GM19324 (cell line): Measurements from ENCODE around the gene SCYGR5.
"Not testable (repeated sequence)": the region's sequence is repeated elsewhere in the genome, so short reads cannot be mapped to it uniquely, and the experiment has no call there.

Source experiments
- ATAC-seq: cut with Tn5 transposase; IDR thresholded peaks from one replicate; pipeline ENCODE4 v1.9.1; 2021; ENCODE audit warnings: mild to moderate bottlenecking, moderate library complexity; ENCODE audit not compliant: unreplicated experiment, low FRiP score

Gene SCYGR5

GRCh38 chr2:227666631-227667170 lies at the start of gene SCYGR5:
Gene SCYGR5 (plus strand): TSS chr2:227666804. CDS start chr2:227666804, 0 bp downstream.
- ATAC-seq, result not testable (repeated sequence)

GRCh38 chr2:227617316-227618230 lies 49.0 kb upstream of the SCYGR5 start, which contains the start of gene SCYGR4:
Gene SCYGR4 (plus strand): TSS chr2:227617498. CDS start chr2:227617498, 0 bp downstream.
- no peak for ATAC-seq

GRCh38 chr2:227623226-227623625 lies 43.4 kb upstream of the SCYGR5 start:
- ATAC-seq, result no peak

- no peak for ATAC-seq
These were observed 41.2 kb upstream of the SCYGR5 start for GRCh38 chr2:227625420-227625819.

- no peak for ATAC-seq
These were observed 39.9 kb upstream of the SCYGR5 start for GRCh38 chr2:227626580-227627151.

GRCh38 chr2:227627769-227628168 lies 38.8 kb upstream of the SCYGR5 start:
- ATAC-seq, result no peak

GRCh38 chr2:227629435-227629834 lies 37.2 kb upstream of the SCYGR5 start:
- ATAC-seq, result no peak

GRCh38 chr2:227630322-227630721 lies 36.3 kb upstream of the SCYGR5 start:
- no peak for ATAC-seq

GRCh38 chr2:227632827-227633226 lies 33.8 kb upstream of the SCYGR5 start:
- no peak for ATAC-seq

- ATAC-seq, result no peak
These were observed 32.4 kb upstream of the SCYGR5 start for GRCh38 chr2:227634201-227634600.

GRCh38 chr2:227642656-227643055 lies 23.9 kb upstream of the SCYGR5 start:
- ATAC-seq, result no peak

GRCh38 chr2:227643990-227644551 lies 22.5 kb upstream of the SCYGR5 start:
- no peak for ATAC-seq

- ATAC-seq, result no peak
These were observed 13.2 kb upstream of the SCYGR5 start for GRCh38 chr2:227653419-227653818.

- ATAC-seq, result no peak
These were observed 12.2 kb upstream of the SCYGR5 start for GRCh38 chr2:227654426-227654825.

GRCh38 chr2:227655454-227655853 lies 11.2 kb upstream of the SCYGR5 start:
- no peak for ATAC-seq

- ATAC-seq, result no peak
These were observed 9.3 kb upstream of the SCYGR5 start for GRCh38 chr2:227657199-227657845.

GRCh38 chr2:227661025-227661649 lies 5.5 kb upstream of the SCYGR5 start:
- no peak for ATAC-seq

GRCh38 chr2:227661827-227662226 lies 4.8 kb upstream of the SCYGR5 start:
- no peak for ATAC-seq

- no peak for ATAC-seq
These were observed 1.2 kb upstream of the SCYGR5 start for GRCh38 chr2:227665189-227665940.
